K562 (cell line): ENCODE data around the gene HEMK1. TPM values are rescaled to one million over a fixed set of nuclear protein-coding genes. Genes with fewer than 3 reads are reported as not detected.

Source experiments
- ATAC-seq: fragments of 200-7000 bp; cut with Tn5 transposase; 3 replicates; pipeline ENCODE4 v1.9.1; 2020; ENCODE audit warnings: moderate library complexity
- BruUV-seq: library from RNA; stranded (reverse); fragments of 400-500 nt; replicated peaks from 2 replicates; lab custom pipeline; 2021; lab: Mats Ljungman, UMichigan
- CTCF ChIA-PET: fragments of 300-600 bp; formaldehyde crosslinking; extraction: SDS; loops from one replicate; lab custom pipeline; 2021; ENCODE audit warnings: low intra/inter-chr PET ratio; lab: Yijun Ruan, JAX
- POLR2A ChIA-PET: fragments of 300-600, 350-650 bp; sonication (Branson Sonifier 250); formaldehyde crosslinking; extraction: SDS; loops from one replicate; lab custom pipeline; 2021; ENCODE audit warnings: antibody characterized with exemption, inconsistent platforms; lab: Yijun Ruan, JAX
- DNase-seq, 4 experiments: peaks; one replicate each; pipeline versions ENCODE4 v3.0.0 to v3.0.0-alpha.2; 2011 to 2018; ENCODE audit warnings: low spot score in 3 of 4, mixed read lengths in 3 of 4; ENCODE audit errors: extremely low read depth in 1 of 4
- FAIRE-seq: peaks from 2 replicates; lab custom pipeline; 2011; peaks lifted over from hg19 to GRCh38; lab: Jason Lieb, UNC
- H2AFZ ChIP-seq: 2 replicates; pipeline ENCODE4 v1.6.0; 2011; ENCODE audit warnings: low read depth, low read length, control low read depth, inconsistent platforms
- H3K27ac ChIP-seq: fragments of 200-600 bp; 3 replicates; pipeline ENCODE4 v1.8.0; 2011; ENCODE audit warnings: low read depth, mild to moderate bottlenecking, control low read depth, inconsistent platforms, low read length, moderate library complexity, mixed read lengths; ENCODE audit errors: extremely low read depth
- H3K27me3 ChIP-seq, 2 experiments: fragments of 300-600 bp in 1 of 2; 2 replicates in 1 of 2; 3 replicates in 1 of 2; pipeline versions ENCODE4 v1.6.0 to v1.8.0; 2011; ENCODE audit warnings: inconsistent platforms in 2 of 2, low read length in 2 of 2, mild to moderate bottlenecking in 1 of 2, mixed read lengths in 1 of 2, moderate library complexity in 1 of 2; ENCODE audit not compliant: control insufficient read depth in 2 of 2, insufficient read depth in 2 of 2
- H3K36me3 ChIP-seq: fragments of 300-600 bp; 3 replicates; pipeline ENCODE4 v1.8.0; 2011; ENCODE audit warnings: mild to moderate bottlenecking, low read length, inconsistent platforms; ENCODE audit not compliant: control insufficient read depth, insufficient read depth
- H3K4me1 ChIP-seq, 2 experiments: fragments of 200-600 bp in 1 of 2; replicated peaks in 1 of 2; 2 replicates in 1 of 2; 3 replicates in 1 of 2; pipeline versions ENCODE4 v1.5.1 to v1.8.0; 2011; ENCODE audit warnings: inconsistent platforms in 2 of 2, low read length in 2 of 2, mild to moderate bottlenecking in 1 of 2, mixed read lengths in 1 of 2, moderate library complexity in 1 of 2; ENCODE audit not compliant: control insufficient read depth in 2 of 2, insufficient read depth in 2 of 2
- H3K4me2 ChIP-seq: 2 replicates; pipeline ENCODE4 v1.6.1; 2011; ENCODE audit warnings: low read length, control low read depth, inconsistent platforms, mixed read lengths; ENCODE audit not compliant: insufficient read depth
- H3K4me3 ChIP-seq: fragments of 200-600 bp; sonication (generic), shearing (Covaris generic); 2 replicates; pipeline ENCODE4 v1.5.1; 2016; ENCODE audit warnings: control low read depth, inconsistent platforms
- H3K79me2 ChIP-seq: fragments of 200-600 bp; 3 replicates; pipeline ENCODE4 v1.8.0; 2011; ENCODE audit warnings: low read length, inconsistent platforms; ENCODE audit not compliant: control insufficient read depth, insufficient read depth
- H3K9ac ChIP-seq, 2 experiments: 2 replicates each; pipeline versions ENCODE4 v1.6.0 to v1.6.1; 2011; ENCODE audit warnings: low read depth in 2 of 2, low read length in 2 of 2, control low read depth in 1 of 2, inconsistent platforms in 1 of 2, mild to moderate bottlenecking in 1 of 2, mixed read lengths in 1 of 2; ENCODE audit not compliant: insufficient read depth in 1 of 2
- H3K9me1 ChIP-seq: one replicate; pipeline ENCODE4 v1.6.0; 2011; ENCODE audit warnings: inconsistent platforms, mild to moderate bottlenecking, low read length, moderate library complexity; ENCODE audit not compliant: control insufficient read depth, insufficient read depth
- H3K9me3 ChIP-seq: replicated peaks from 2 replicates; pipeline ENCODE4 v1.5.1; 2011; ENCODE audit warnings: low read depth, low read length, inconsistent platforms; ENCODE audit not compliant: control insufficient read depth, insufficient read depth
- H4K20me1 ChIP-seq: replicated peaks from 2 replicates; pipeline ENCODE4 v1.6.1; 2011; ENCODE audit warnings: low read length, inconsistent platforms, mixed read lengths; ENCODE audit not compliant: control insufficient read depth, insufficient read depth
- ARID1B ChIP-seq: fragments of 450-650 bp; IDR thresholded peaks from 2 replicates; pipeline ENCODE4 v1.6.1; 2016; ENCODE audit warnings: antibody characterized with exemption, mild to moderate bottlenecking, inconsistent platforms
- BCOR ChIP-seq: fragments of 450-650 bp; IDR thresholded peaks from 2 replicates; pipeline ENCODE4 v1.6.1; 2016
- CBFA2T3 ChIP-seq: fragments of 450-650 bp; IDR thresholded peaks from 2 replicates; pipeline ENCODE4 v1.6.1; 2017
- EGR1 ChIP-seq: fragments of 450-650 bp; conservative IDR thresholded peaks from 2 replicates; pipeline ENCODE4 v1.6.1; 2017; ENCODE audit warnings: mild to moderate bottlenecking
- IRF2 ChIP-seq: sonication (generic); formaldehyde crosslinking; IDR thresholded peaks from 2 replicates; pipeline ENCODE4 v1.8.1; 2022; ENCODE audit warnings: mild to moderate bottlenecking, missing genetic modification reagents
- KDM1A ChIP-seq, 2 experiments: fragments of 450-650 bp; IDR thresholded peaks; 2 replicates each; pipeline ENCODE4 v1.6.1; 2016; ENCODE audit warnings: mild to moderate bottlenecking in 2 of 2
- PHB2 ChIP-seq: fragments of 450-650 bp; IDR thresholded peaks from 2 replicates; pipeline ENCODE4 v1.6.1; 2017; ENCODE audit warnings: low read depth
- RBM25 ChIP-seq: fragments of 200-400 bp; formaldehyde crosslinking; IDR thresholded peaks from 2 replicates; pipeline ENCODE4 v1.6.1; 2018; ENCODE audit warnings: low read length, low read depth, moderate library complexity; ENCODE audit not compliant: severe bottlenecking
- SIN3B ChIP-seq: fragments of 450-650 bp; IDR thresholded peaks from 2 replicates; pipeline ENCODE4 v1.6.1; 2017; ENCODE audit warnings: low read depth, mild to moderate bottlenecking, moderate library complexity
- TCF3 ChIP-seq: sonication (generic); formaldehyde crosslinking; IDR thresholded peaks from 2 replicates; pipeline ENCODE4 v1.4.0; 2020; ENCODE audit warnings: mild to moderate bottlenecking, missing genetic modification reagents
- ZKSCAN1 ChIP-seq: fragments of 150-350 bp; IDR thresholded peaks from 2 replicates; pipeline ENCODE4 v1.6.1; 2016; ENCODE audit warnings: low read depth, low read length
- ZNF263 ChIP-seq: sonication (generic); formaldehyde crosslinking; IDR thresholded peaks from 2 replicates; pipeline ENCODE4 v1.8.0; 2022; ENCODE audit warnings: mild to moderate bottlenecking, missing genetic modification reagents, borderline replicate concordance
- WGBS: fragments of 100-300 bp; shearing (Covaris generic); methylation state at CpG from one replicate; pipeline ENCODE4 v1.1.6; 2016; ENCODE audit warnings: low coverage, mixed read lengths; ENCODE audit not compliant: insufficient coverage; ENCODE audit errors: missing lambda C conversion rate; 5-methylcytosine and 5-hydroxymethylcytosine counted together
- in situ Hi-C: fragments of 300-500 bp; cut with MboI; formaldehyde crosslinking; loops from 4 replicates; pipeline ENCODE4 v1.15.0; 2018; ENCODE audit warnings: inconsistent platforms, mixed read lengths
- intact Hi-C: fragments of 100-400 bp; cut with micrococcal nuclease; formaldehyde crosslinking; loops from 2 replicates; pipeline ENCODE4 v1.14.2; 2022
- polyA plus RNA-seq, 8 experiments: library from polyadenylated mRNA; depleted of rRNA in 4 of 8; stranded (reverse) in 5 of 8; unstranded in 3 of 8; fragments of >200 nt; fragmentation: Nextera tagmentation in 2 of 8; fragmentation: Illumina TruSeq in 1 of 8; extraction: Ambion mirVana in 2 of 8; extraction: Trizol in 1 of 8; gene quantifications; 2 replicates each; pipeline versions ENCODE4 v1.2.1 to v1.2.3, GENCODE V29; 2011 to 2014; ENCODE audit warnings: inconsistent platforms in 1 of 8, missing spikeins in 1 of 8
- total RNA-seq, 7 experiments: library from RNA; depleted of rRNA in 6 of 7; stranded (reverse); fragments of >200 nt in 6 of 7; fragmentation: Illumina TruSeq in 2 of 7; extraction: Trizol in 2 of 7; gene quantifications; 2 replicates each; pipeline versions ENCODE4 v1.2.1 to v1.2.3, GENCODE V29; 2011 to 2021; ENCODE audit warnings: low replicate concordance in 1 of 7
- TF ChIP-seq, protein P1 (sequence below): fragments of 450-650 bp; IDR thresholded peaks from 2 replicates; pipeline ENCODE4 v1.6.1; 2018; ENCODE audit not compliant: partially characterized antibody
- TF ChIP-seq, protein P2 (sequence below): fragments of 250-450 bp; sonication (Bioruptor Pico); IDR thresholded peaks from 2 replicates; pipeline ENCODE4 v1.9.0; 2021; ENCODE audit warnings: mild to moderate bottlenecking, inconsistent platforms

HEMK1 gene
- total and polyA plus RNA-seq, 9 of the 15 experiments (the other 6 are each of a cell fraction or from before 2014, with no cell fraction given) = 2.0 to 16.8 (median 11.4) TPM

DNA sequence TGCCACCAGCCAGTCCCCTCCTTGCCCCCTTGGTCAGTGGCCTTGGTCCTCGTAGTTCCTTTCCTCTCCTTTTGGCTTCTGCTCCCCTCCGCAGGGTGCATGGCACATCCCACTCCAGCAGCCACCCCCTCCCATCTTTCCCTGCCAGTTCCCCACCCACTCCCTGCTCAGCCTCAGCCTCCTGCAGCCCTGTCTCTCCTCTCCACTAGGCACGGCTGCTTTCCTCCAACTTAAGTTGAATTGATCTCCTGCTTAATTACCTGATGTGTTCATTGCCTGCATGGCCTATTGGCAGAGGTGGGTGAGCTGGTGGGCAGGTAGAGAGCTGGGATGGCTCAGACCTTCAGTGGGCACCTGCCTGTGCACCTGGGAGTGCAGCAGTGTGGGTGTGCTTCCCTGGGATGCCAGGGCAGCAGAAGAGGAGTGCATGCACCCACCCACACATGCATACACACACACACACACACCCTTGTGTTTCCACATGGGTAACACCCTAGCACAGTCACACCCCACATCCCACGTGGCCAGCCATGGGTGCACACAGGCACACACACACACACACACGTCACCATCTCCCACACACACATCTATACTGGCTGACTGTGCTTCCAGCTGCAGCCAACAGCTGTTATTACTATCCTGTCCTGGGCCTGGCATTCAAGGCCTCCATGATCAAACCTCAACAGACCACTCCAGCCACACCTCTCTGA lies 32.7 kb upstream of the HEMK1 start (continued):
- no peak for TF ChIP-seq PHB2

DNA sequence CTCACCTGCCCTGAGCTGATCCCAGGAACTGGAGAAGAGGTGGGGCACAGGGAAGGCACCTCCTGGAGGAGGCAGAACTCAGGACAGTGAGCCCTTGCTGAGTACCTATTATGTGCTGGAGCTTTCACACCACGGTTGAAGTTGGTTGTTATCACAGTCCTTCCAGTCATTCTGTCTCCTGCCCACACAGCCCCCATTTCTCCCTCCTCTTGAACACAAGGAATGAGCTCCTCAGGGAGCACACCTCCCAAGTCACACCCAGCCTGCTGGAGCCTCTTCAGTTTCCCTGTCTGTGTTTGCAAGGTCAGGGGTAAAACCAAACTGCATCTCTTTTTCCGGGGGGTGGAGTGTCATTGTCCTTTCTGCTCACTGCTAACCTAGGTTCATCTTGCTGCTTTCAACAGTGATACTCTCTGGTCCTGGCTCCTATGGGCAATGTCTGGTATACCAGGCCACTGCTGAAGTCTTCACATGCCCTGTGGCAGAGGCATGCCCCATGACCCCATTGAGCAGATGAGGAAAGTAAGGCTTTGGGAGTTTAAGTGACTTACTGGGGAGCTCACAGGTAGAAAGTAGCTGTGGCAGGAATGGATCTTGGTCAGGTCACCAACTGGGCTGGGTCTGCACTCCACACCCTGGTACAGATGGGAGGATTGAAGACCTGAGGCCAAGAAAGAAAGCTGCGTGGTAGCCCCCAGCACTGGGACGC lies 31.7 kb upstream of the HEMK1 start:
- ATAC-seq = 0 out of 3 replicates have a peak, but pooled peaks have one; percentile 3
- peak overlapping the region; percentile 52; the same call in 2 of the 3 replicates for H3K27ac ChIP-seq
- no TSS peak for BruUV-seq
- peak in 1 of 2 experiments; percentile 32; a peak in 1 of 4 replicates for TF ChIP-seq KDM1A (IDR thresholded peaks at IDR 0.05)
- TF ChIP-seq ZNF263 (CRISPR knock-in tag) = peak; percentile 83; the same call in 1 of the 2 replicates
- 0 out of 2 replicates have a peak, but pooled peaks have one; percentile 54 for TF ChIP-seq ZKSCAN1
- peak; percentile 71 for TF ChIP-seq RBM25
- no peak for TF ChIP-seq SIN3B
- TF ChIP-seq, protein P1, sequence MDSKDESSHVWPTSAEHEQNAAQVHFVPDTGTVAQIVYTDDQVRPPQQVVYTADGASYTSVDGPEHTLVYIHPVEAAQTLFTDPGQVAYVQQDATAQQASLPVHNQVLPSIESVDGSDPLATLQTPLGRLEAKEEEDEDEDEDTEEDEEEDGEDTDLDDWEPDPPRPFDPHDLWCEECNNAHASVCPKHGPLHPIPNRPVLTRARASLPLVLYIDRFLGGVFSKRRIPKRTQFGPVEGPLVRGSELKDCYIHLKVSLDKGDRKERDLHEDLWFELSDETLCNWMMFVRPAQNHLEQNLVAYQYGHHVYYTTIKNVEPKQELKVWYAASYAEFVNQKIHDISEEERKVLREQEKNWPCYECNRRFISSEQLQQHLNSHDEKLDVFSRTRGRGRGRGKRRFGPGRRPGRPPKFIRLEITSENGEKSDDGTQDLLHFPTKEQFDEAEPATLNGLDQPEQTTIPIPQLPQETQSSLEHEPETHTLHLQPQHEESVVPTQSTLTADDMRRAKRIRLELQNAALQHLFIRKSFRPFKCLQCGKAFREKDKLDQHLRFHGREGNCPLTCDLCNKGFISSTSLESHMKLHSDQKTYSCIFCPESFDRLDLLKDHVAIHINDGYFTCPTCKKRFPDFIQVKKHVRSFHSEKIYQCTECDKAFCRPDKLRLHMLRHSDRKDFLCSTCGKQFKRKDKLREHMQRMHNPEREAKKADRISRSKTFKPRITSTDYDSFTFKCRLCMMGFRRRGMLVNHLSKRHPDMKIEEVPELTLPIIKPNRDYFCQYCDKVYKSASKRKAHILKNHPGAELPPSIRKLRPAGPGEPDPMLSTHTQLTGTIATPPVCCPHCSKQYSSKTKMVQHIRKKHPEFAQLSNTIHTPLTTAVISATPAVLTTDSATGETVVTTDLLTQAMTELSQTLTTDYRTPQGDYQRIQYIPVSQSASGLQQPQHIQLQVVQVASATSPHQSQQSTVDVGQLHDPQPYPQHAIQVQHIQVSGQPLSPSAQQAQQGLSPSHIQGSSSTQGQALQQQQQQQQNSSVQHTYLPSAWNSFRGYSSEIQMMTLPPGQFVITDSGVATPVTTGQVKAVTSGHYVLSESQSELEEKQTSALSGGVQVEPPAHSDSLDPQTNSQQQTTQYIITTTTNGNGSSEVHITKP = peak; percentile 31
- no peak for TF ChIP-seq IRF2 (CRISPR knock-in tag)
- TF ChIP-seq CBFA2T3 = peak; percentile 30; the same call in 1 of the 2 replicates
- peak; percentile 47; the same call in 1 of the 2 replicates for TF ChIP-seq EGR1
- TF ChIP-seq ARID1B = 0 out of 2 replicates have a peak, but pooled peaks have one; percentile 7
- peak; percentile 53; the same call in 1 of the 2 replicates for TF ChIP-seq BCOR
- TF ChIP-seq, protein P2, sequence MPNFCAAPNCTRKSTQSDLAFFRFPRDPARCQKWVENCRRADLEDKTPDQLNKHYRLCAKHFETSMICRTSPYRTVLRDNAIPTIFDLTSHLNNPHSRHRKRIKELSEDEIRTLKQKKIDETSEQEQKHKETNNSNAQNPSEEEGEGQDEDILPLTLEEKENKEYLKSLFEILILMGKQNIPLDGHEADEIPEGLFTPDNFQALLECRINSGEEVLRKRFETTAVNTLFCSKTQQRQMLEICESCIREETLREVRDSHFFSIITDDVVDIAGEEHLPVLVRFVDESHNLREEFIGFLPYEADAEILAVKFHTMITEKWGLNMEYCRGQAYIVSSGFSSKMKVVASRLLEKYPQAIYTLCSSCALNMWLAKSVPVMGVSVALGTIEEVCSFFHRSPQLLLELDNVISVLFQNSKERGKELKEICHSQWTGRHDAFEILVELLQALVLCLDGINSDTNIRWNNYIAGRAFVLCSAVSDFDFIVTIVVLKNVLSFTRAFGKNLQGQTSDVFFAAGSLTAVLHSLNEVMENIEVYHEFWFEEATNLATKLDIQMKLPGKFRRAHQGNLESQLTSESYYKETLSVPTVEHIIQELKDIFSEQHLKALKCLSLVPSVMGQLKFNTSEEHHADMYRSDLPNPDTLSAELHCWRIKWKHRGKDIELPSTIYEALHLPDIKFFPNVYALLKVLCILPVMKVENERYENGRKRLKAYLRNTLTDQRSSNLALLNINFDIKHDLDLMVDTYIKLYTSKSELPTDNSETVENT (CRISPR knock-in tag) = no peak
- TF ChIP-seq TCF3 (CRISPR knock-in tag) = peak; percentile 17; the same call in 1 of the 2 replicates
- TF ChIP-seq, all 486 proteins: peak for 10
- Histone ChIP-seq H3K4me1 (peaks cover 34 to 72% of the 10 kb centered on the region in 2 experiments), H3K27me3 (no peaks in the 10 kb centered on the region), H3K4me2 (peak overlapping the region; percentile 55), H3K9ac (peak overlapping the region; percentile 20 to 72; a peak in 3 of 4 replicates), H3K9me3 (no peaks in the 10 kb centered on the region), H3K9me1 (no peaks in the 10 kb centered on the region), H2AFZ (peak overlapping the region; percentile 55; the same call in 1 of the 2 replicates), H3K79me2 (no peaks in the 10 kb centered on the region), H3K4me3 (no peak overlapping the region), H4K20me1 (no peaks in the 10 kb centered on the region), H3K36me3 (no peaks in the 10 kb centered on the region)
- FAIRE-seq (peak; percentile 75), DNase-seq (peak; percentile 33 to 67 (median 50))
- intact Hi-C loops (no loop called here), in situ Hi-C loops (no loop called here)
- ChIA-PET CTCF (no interaction called here), POLR2A (no interaction called here)
- WGBS = 22% methylated on average over 4 of the region's 4 CpGs
